Rectal smooth muscle tissue (tissue), 1 donor: Measurements from ENCODE around the gene HDAC9.

ENCODE experiments used
- H3K27ac ChIP-seq: one replicate; pipeline ENCODE4 v1.7.0; 2013; ENCODE audit warnings: low read depth, low read length, inconsistent platforms
- H3K27me3 ChIP-seq: one replicate; pipeline ENCODE4 v1.7.0; 2013; ENCODE audit warnings: low read length; ENCODE audit not compliant: control insufficient read depth, insufficient read depth
- H3K36me3 ChIP-seq: one replicate; pipeline ENCODE4 v1.7.0; 2013; ENCODE audit warnings: low read length; ENCODE audit not compliant: control insufficient read depth, insufficient read depth
- H3K4me1 ChIP-seq: one replicate; pipeline ENCODE4 v1.7.0; 2013; ENCODE audit warnings: low read length; ENCODE audit not compliant: control insufficient read depth, insufficient read depth
- H3K4me3 ChIP-seq: one replicate; pipeline ENCODE4 v1.7.0; 2013; ENCODE audit warnings: low read length
- H3K9ac ChIP-seq: one replicate; pipeline ENCODE4 v1.7.0; 2013; ENCODE audit warnings: low read length

HDAC9 gene

GRCh38 chr7:18597754-18598153 is 102.2 kb downstream of the HDAC9 start:
- no peaks in the 10 kb centered on the region for H3K27me3 ChIP-seq
- no peak overlapping the region for H3K27ac ChIP-seq
- no peaks in the 10 kb centered on the region for H3K4me1 ChIP-seq
- H3K9ac ChIP-seq = no peak overlapping the region
- no peak overlapping the region for H3K4me3 ChIP-seq
- no peaks in the 10 kb centered on the region for H3K36me3 ChIP-seq

GRCh38 chr7:18607025-18607424 is 111.5 kb downstream of the HDAC9 start:
- Histone ChIP-seq H3K4me1 (no peaks in the 10 kb centered on the region), H3K27ac (no peak overlapping the region), H3K36me3 (no peaks in the 10 kb centered on the region), H3K9ac (no peak overlapping the region), H3K4me3 (no peak overlapping the region), H3K27me3 (no peaks in the 10 kb centered on the region)

GRCh38 chr7:18610331-18610948 is 114.9 kb downstream of the HDAC9 start:
- Histone ChIP-seq H3K9ac (no peak overlapping the region), H3K4me1 (no peaks in the 10 kb centered on the region), H3K4me3 (no peak overlapping the region), H3K36me3 (no peaks in the 10 kb centered on the region), H3K27ac (no peak overlapping the region), H3K27me3 (no peaks in the 10 kb centered on the region)

GRCh38 chr7:18614841-18615240 is 119.3 kb downstream of the HDAC9 start:
- H3K4me3 ChIP-seq = no peak overlapping the region
- no peaks in the 10 kb centered on the region for H3K4me1 ChIP-seq

GRCh38 chr7:18619311-18619710 is 123.8 kb downstream of the HDAC9 start:
- H3K4me3 ChIP-seq = no peak overlapping the region
- no peak overlapping the region for H3K9ac ChIP-seq
- no peaks in the 10 kb centered on the region for H3K36me3 ChIP-seq
- no peaks in the 10 kb centered on the region for H3K27me3 ChIP-seq
- H3K4me1 ChIP-seq = no peaks in the 10 kb centered on the region
- no peak overlapping the region for H3K27ac ChIP-seq

More at GRCh38 chr7:18614841-18615240, 119.3 kb downstream of the HDAC9 start:
- no peaks in the 10 kb centered on the region for H3K36me3 ChIP-seq
- no peaks in the 10 kb centered on the region for H3K27me3 ChIP-seq
- no peak overlapping the region for H3K9ac ChIP-seq
- H3K27ac ChIP-seq = no peak overlapping the region

GRCh38 chr7:18623389-18623788 is 127.8 kb downstream of the HDAC9 start:
- Histone ChIP-seq H3K36me3 (no peaks in the 10 kb centered on the region), H3K9ac (no peak overlapping the region), H3K27me3 (no peaks in the 10 kb centered on the region), H3K4me1 (no peaks in the 10 kb centered on the region), H3K4me3 (no peak overlapping the region), H3K27ac (no peak overlapping the region)

GRCh38 chr7:18624459-18624858 is 128.9 kb downstream of the HDAC9 start:
- Histone ChIP-seq H3K4me3 (no peak overlapping the region), H3K27me3 (no peaks in the 10 kb centered on the region), H3K36me3 (no peaks in the 10 kb centered on the region), H3K4me1 (no peaks in the 10 kb centered on the region), H3K27ac (no peak overlapping the region), H3K9ac (no peak overlapping the region)

GRCh38 chr7:18626086-18626485 is 130.5 kb downstream of the HDAC9 start:
- Histone ChIP-seq H3K27me3 (no peaks in the 10 kb centered on the region), H3K27ac (no peak overlapping the region), H3K9ac (no peak overlapping the region), H3K4me3 (no peak overlapping the region), H3K4me1 (no peaks in the 10 kb centered on the region), H3K36me3 (no peaks in the 10 kb centered on the region)

GRCh38 chr7:18626717-18627116 is 131.2 kb downstream of the HDAC9 start:
- no peak overlapping the region for H3K27ac ChIP-seq

GRCh38 chr7:18637516-18637915 is 142.0 kb downstream of the HDAC9 start:
- no peak overlapping the region for H3K27ac ChIP-seq
- no peak overlapping the region for H3K9ac ChIP-seq
- peaks cover 5% of the 10 kb centered on the region for H3K4me1 ChIP-seq
- no peaks in the 10 kb centered on the region for H3K36me3 ChIP-seq
- H3K4me3 ChIP-seq = no peak overlapping the region
- no peaks in the 10 kb centered on the region for H3K27me3 ChIP-seq

More at GRCh38 chr7:18626717-18627116, 131.2 kb downstream of the HDAC9 start:
- no peaks in the 10 kb centered on the region for H3K4me1 ChIP-seq
- H3K9ac ChIP-seq = no peak overlapping the region
- no peaks in the 10 kb centered on the region for H3K36me3 ChIP-seq
- H3K4me3 ChIP-seq = no peak overlapping the region
- H3K27me3 ChIP-seq = no peaks in the 10 kb centered on the region

- H3K36me3 ChIP-seq = no peaks in the 10 kb centered on the region
- H3K4me3 ChIP-seq = no peak overlapping the region
- no peak overlapping the region for H3K27ac ChIP-seq
- H3K4me1 ChIP-seq = peaks cover 5% of the 10 kb centered on the region
- no peaks in the 10 kb centered on the region for H3K27me3 ChIP-seq
- H3K9ac ChIP-seq = no peak overlapping the region
Observed at GRCh38 chr7:18638594-18639452, 143.3 kb downstream of the HDAC9 start.

- Histone ChIP-seq H3K4me3 (no peak overlapping the region), H3K27me3 (no peaks in the 10 kb centered on the region), H3K4me1 (peaks cover 5% of the 10 kb centered on the region), H3K36me3 (no peaks in the 10 kb centered on the region), H3K27ac (no peak overlapping the region), H3K9ac (no peak overlapping the region)
Observed at GRCh38 chr7:18639711-18640110, 144.2 kb downstream of the HDAC9 start.

- no peak overlapping the region for H3K9ac ChIP-seq
- H3K4me1 ChIP-seq = no peaks in the 10 kb centered on the region
- no peak overlapping the region for H3K27ac ChIP-seq
- H3K27me3 ChIP-seq = no peaks in the 10 kb centered on the region
- no peak overlapping the region for H3K4me3 ChIP-seq
- H3K36me3 ChIP-seq = no peaks in the 10 kb centered on the region
Observed at GRCh38 chr7:18644981-18645380, 149.4 kb downstream of the HDAC9 start.
